Measurements from ENCODE around the gene PGGT1B. TPM values are rescaled to one million over a fixed set of nuclear protein-coding genes. Genes with fewer than 3 reads are reported as not detected.

The PGGT1B gene
- total RNA-seq, 1 experiment from 2014 or later, result 27.5 TPM

GRCh38 chr5:115186794-115187193, 75.9 kb downstream of the PGGT1B start:
- Histone ChIP-seq H3K36me3 (no peaks in the 10 kb centered on the region), H3K4me3 (no peak overlapping the region), H3K9me3 (replicated peaks) (no peaks in the 10 kb centered on the region), H3K4me1 (replicated peaks) (no peaks in the 10 kb centered on the region), H3K27me3 (replicated peaks) (peaks cover 32% of the 10 kb centered on the region), H3K27ac (no peak overlapping the region)
- DNase-seq (ENCODE audit: low read depth in 1 of 2, low spot score in 2 of 2), result no peak

DNA sequence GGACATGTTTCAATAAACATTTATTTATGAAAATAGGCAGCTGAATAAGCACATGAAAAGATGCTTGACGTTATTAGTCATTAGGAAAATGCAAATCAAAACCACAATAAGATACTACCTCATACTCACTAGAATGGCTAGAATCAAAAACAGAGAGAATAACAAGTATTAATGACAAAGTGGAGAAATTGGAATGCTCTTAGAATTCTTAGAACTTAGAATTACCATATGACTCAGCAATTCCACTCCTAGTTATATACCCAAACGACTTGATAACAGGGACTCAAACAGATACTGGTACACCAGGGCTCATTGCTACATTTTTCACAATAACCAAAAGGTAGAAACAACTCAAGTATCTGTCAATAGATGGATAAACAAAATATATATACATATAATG, 77.9 kb downstream of the PGGT1B start:
- H3K4me1 ChIP-seq (replicated peaks), result peaks cover 7% of the 10 kb centered on the region
- peaks cover 52% of the 10 kb centered on the region for H3K27me3 ChIP-seq (replicated peaks)
- H3K4me3 ChIP-seq, result no peak overlapping the region
- H3K27ac ChIP-seq, result no peak overlapping the region
- DNase-seq (ENCODE audit: low read depth in 1 of 2, low spot score in 2 of 2), result no peak
- no peaks in the 10 kb centered on the region; the same call in 1 of the 2 replicates for H3K9me3 ChIP-seq (replicated peaks)
- H3K36me3 ChIP-seq, result no peaks in the 10 kb centered on the region

DNA sequence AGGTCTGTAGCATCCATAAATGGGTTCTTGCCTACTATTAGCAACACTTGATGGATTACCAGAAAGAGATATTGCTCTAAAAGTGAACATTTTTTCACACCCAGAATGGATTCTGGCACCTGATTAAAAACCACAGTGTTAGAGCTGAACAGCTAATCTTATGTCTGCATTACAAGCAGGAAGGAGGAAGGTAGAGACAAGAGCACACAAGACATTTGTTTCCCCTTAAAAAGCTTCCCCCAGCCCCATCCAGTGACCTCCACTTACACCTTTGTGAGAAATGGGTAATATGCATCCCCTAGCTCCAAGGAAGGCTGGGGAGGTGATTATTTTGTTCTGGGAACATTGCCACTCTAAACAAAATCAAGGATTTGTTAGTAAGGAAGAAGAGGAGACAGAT, 80.9 kb downstream of the PGGT1B start:
- no peak overlapping the region for H3K4me3 ChIP-seq
- DNase-seq (ENCODE audit: low read depth in 1 of 2, low spot score in 2 of 2), result no peak
- no peaks in the 10 kb centered on the region for H3K36me3 ChIP-seq
- H3K9me3 ChIP-seq (replicated peaks), result no peaks in the 10 kb centered on the region; the same call in 1 of the 2 replicates
- no peak overlapping the region for H3K27ac ChIP-seq
- H3K27me3 ChIP-seq (replicated peaks), result peaks cover 73% of the 10 kb centered on the region
- peaks cover 11% of the 10 kb centered on the region for H3K4me1 ChIP-seq (replicated peaks)

GRCh38 chr5:115180165-115180709, 82.4 kb downstream of the PGGT1B start:
- peaks cover 83% of the 10 kb centered on the region for H3K27me3 ChIP-seq (replicated peaks)
- no peak overlapping the region for H3K27ac ChIP-seq

GRCh38 chr5:115179394-115180164, 83.1 kb downstream of the PGGT1B start:
- Histone ChIP-seq H3K4me3 (peak overlapping the region; percentile 33), H3K27me3 (replicated peaks) (peaks cover 88% of the 10 kb centered on the region), H3K9me3 (replicated peaks) (no peaks in the 10 kb centered on the region; the same call in 1 of the 2 replicates), H3K4me1 (replicated peaks) (peaks cover 11% of the 10 kb centered on the region), H3K27ac (no peak overlapping the region), H3K36me3 (no peaks in the 10 kb centered on the region)
- no peak for DNase-seq (ENCODE audit: low read depth in 1 of 2, low spot score in 2 of 2)

More at GRCh38 chr5:115180165-115180709, 82.4 kb downstream of the PGGT1B start:
- Histone ChIP-seq H3K36me3 (no peaks in the 10 kb centered on the region), H3K4me3 (peak overlapping the region; percentile 33), H3K9me3 (replicated peaks) (no peaks in the 10 kb centered on the region; the same call in 1 of the 2 replicates), H3K4me1 (replicated peaks) (peaks cover 11% of the 10 kb centered on the region)
- DNase-seq (ENCODE audit: low read depth in 1 of 2, low spot score in 2 of 2), result peak in 1 of 2 experiments; percentile 64

DNA sequence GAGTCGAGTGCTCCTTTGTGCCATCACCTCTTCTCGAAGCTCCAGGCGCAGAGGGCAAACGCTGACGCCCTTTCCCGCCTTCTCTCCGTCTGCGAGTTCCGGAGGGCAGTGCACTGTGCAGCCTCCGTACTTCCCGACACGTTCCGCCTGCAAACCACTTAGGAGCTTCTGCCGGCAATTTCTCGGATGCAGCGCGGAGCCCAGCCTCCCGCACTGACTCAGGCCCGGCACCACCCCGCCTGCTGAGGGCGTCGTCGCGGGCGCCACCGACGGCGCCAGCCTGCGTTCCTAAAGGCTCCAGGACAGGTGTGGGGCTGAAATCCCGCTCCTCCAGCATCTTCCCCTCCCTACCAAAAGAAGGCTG, 83.7 kb downstream of the PGGT1B start:
- Histone ChIP-seq H3K36me3 (no peaks in the 10 kb centered on the region), H3K4me1 (replicated peaks) (peaks cover 11% of the 10 kb centered on the region), H3K27ac (no peak overlapping the region), H3K4me3 (no peak overlapping the region), H3K27me3 (replicated peaks) (peaks cover 92% of the 10 kb centered on the region), H3K9me3 (replicated peaks) (no peaks in the 10 kb centered on the region; the same call in 1 of the 2 replicates)
- no peak for DNase-seq (ENCODE audit: low read depth in 1 of 2, low spot score in 2 of 2)

DNA sequence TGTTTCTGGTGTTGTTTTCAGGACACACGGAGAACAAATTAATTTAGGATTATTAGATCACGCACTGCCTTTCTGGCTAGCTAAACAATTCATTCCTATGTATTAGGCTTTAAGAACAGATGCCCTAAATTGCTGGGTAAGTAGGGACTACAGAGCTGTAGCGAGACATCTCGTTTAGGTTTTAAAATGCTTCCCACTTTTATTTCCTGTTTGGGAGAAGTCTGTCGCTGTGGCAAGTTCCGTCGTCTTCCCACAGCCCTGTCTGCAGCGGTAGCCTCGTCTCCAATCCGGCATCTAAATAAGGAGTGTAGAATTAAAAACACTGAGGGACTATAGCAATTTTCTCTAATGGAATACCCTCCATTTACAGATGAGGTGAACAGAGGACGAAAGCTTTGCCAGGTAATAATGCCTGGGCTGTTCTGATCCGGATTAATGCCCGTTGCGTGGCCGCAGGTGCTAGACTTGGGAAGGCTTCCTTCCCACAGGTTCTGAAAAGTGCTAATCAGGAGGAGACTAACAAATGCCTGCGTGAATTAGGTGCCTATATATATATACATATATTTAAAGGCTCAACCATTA, 91.7 kb downstream of the PGGT1B start:
- H3K4me3 ChIP-seq, result no peak overlapping the region
- no peak overlapping the region for H3K27ac ChIP-seq
- peaks cover 17% of the 10 kb centered on the region for H3K4me1 ChIP-seq (replicated peaks)
- H3K36me3 ChIP-seq, result no peaks in the 10 kb centered on the region
- DNase-seq (ENCODE audit: low read depth in 1 of 2, low spot score in 2 of 2), result no peak
- H3K27me3 ChIP-seq (replicated peaks), result peaks cover 56% of the 10 kb centered on the region
- H3K9me3 ChIP-seq (replicated peaks), result peaks cover 6% of the 10 kb centered on the region; the same call in 1 of the 2 replicates

- Histone ChIP-seq H3K27me3 (replicated peaks) (peaks cover 54% of the 10 kb centered on the region), H3K9me3 (replicated peaks) (peaks cover 6% of the 10 kb centered on the region; the same call in 1 of the 2 replicates)
- no peak for DNase-seq (ENCODE audit: low read depth in 1 of 2, low spot score in 2 of 2)
Measured at GRCh38 chr5:115170134-115170928, 92.3 kb downstream of the PGGT1B start.

GRCh38 chr5:115169487-115170133, 93.1 kb downstream of the PGGT1B start, which contains the start of gene TRIM36:
Gene TRIM36 (minus strand): TSS chr5:115169908. CDS start chr5:115169634, 274 bp downstream.
- Histone ChIP-seq H3K4me1 (replicated peaks) (peaks cover 17% of the 10 kb centered on the region), H3K27me3 (replicated peaks) (peaks cover 48% of the 10 kb centered on the region), H3K9me3 (replicated peaks) (peaks cover 6% of the 10 kb centered on the region; the same call in 1 of the 2 replicates), H3K4me3 (peak within 1 kb of the TSS; percentile 61), H3K36me3 (no peaks in the 10 kb centered on the region), H3K27ac (no peak within 1 kb of the TSS)
- DNase-seq (ENCODE audit: low read depth in 1 of 2, low spot score in 2 of 2), result peak; percentile 92 to 98

More at GRCh38 chr5:115170134-115170928, 92.3 kb downstream of the PGGT1B start:
- no peaks in the 10 kb centered on the region for H3K36me3 ChIP-seq
- peaks cover 17% of the 10 kb centered on the region for H3K4me1 ChIP-seq (replicated peaks)
- no peak overlapping the region for H3K27ac ChIP-seq
- peak overlapping the region; percentile 61 for H3K4me3 ChIP-seq

DNA sequence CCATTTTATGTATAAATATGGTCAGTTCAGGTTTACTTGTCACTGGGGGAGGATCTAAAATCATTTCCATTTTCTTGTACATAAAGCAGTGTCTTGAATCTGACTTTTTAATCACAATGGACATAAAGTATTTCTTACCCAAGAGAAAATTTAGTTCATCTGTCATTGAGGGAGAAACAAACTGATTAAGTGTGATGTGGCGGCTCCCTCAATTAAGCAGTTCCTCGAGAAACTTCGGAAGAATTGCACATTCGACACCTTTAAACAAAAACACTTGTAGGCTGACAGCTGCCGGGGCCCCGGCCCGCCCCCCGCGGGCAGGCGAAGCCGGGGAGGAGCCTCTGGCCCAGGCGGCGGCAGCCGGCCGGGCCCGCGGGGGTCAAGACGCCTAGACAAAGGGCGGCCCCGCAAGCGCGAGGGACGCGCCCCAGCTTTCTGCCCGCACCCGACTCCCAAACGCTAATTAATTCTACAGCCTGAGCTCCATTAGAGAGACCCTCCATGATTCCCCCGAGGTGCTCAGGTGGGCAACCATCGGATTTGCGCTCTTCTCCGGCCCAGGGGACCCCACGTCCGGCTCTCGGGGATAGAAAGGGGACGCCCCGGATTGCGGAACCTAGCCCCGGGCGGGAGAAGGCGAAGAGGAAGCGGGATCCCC, 93.7 kb downstream of the PGGT1B start:
- Histone ChIP-seq H3K27ac (no peak overlapping the region), H3K27me3 (replicated peaks) (peaks cover 41% of the 10 kb centered on the region)
- DNase-seq (ENCODE audit: low read depth in 1 of 2, low spot score in 2 of 2), result no peak

DNA sequence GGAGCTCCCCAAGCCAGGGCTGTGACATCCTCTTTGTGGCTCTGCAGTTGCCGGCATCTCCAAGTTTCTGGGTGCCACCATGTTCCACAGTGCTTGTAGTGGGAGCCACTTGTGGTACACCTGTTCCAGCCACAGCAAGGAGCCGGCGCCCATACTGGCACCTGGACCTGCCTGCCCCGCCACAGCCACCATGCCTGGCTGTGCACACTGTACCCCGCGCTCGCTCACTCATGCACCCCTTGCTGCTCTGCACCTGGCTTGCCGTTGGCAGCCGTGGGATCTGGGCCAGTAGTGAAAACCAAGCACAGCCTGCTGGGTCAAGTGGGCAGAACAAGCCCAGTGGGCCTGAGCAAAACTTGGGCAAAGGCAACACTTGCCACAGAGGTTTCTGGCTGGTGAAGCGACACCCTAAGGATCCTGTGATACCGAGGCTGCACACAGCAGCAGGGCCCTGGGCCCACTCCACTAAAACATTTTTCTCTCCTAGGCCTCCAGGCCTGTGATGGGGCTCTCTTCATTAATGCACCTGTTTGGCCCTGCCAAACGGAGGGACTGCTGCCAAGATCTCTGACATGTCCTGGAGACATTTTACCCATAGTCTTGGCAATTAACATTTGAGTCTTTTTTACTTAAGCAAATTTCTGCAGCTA, 95.8 kb downstream of the PGGT1B start:
- Histone ChIP-seq H3K27me3 (replicated peaks) (peaks cover 26% of the 10 kb centered on the region), H3K4me3 (no peak overlapping the region), H3K27ac (no peak overlapping the region), H3K9me3 (replicated peaks) (peaks cover 6% of the 10 kb centered on the region; the same call in 1 of the 2 replicates), H3K36me3 (no peaks in the 10 kb centered on the region), H3K4me1 (replicated peaks) (peaks cover 17% of the 10 kb centered on the region)
- DNase-seq (ENCODE audit: low read depth in 1 of 2, low spot score in 2 of 2), result no peak

More for the DNA sequence above, 93.7 kb downstream of the PGGT1B start:
- H3K4me3 ChIP-seq, result peak overlapping the region; percentile 61
- H3K36me3 ChIP-seq, result no peaks in the 10 kb centered on the region
- H3K9me3 ChIP-seq (replicated peaks), result peaks cover 6% of the 10 kb centered on the region; the same call in 1 of the 2 replicates
- H3K4me1 ChIP-seq (replicated peaks), result peaks cover 17% of the 10 kb centered on the region

DNA sequence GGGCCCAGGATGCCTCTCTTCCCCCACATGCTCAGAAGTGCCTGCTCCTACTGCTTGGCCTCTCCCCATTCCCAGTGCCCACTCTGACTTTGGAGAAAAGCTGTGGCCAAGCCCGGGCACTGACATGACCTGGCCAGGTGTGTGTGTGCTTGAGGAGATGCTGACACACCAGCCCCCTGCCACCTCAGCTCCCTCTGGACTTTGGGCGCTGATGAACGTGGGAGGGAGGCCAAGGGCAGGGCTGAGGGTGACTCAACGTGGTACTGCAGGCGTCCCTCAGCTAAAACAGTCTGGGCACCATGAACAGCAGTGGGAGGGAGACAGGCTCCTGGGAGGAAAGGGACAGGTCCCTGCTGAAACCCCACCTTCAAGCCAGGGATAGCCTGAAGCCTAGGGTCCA, 96.9 kb downstream of the PGGT1B start:
- Histone ChIP-seq H3K9me3 (replicated peaks) (peaks cover 6% of the 10 kb centered on the region; the same call in 1 of the 2 replicates), H3K4me1 (replicated peaks) (peaks cover 17% of the 10 kb centered on the region), H3K27me3 (replicated peaks) (peaks cover 15% of the 10 kb centered on the region), H3K27ac (no peak overlapping the region), H3K36me3 (no peaks in the 10 kb centered on the region), H3K4me3 (no peak overlapping the region)
- DNase-seq (ENCODE audit: low read depth in 1 of 2, low spot score in 2 of 2), result no peak

Data from SJSA1 (cell line).